H9 (cell line): Measurements from ENCODE around the gene PTEN. TPM values are rescaled to one million over a fixed set of nuclear protein-coding genes. Genes with fewer than 3 reads are reported as not detected.

Experiments used
- DNase-seq: peaks from one replicate; pipeline ENCODE4 v3.0.0-alpha.2; 2017
- H2AFZ ChIP-seq: one replicate; pipeline ENCODE4 v1.6.1; 2013; ENCODE audit warnings: mild to moderate bottlenecking, low read length, control low read depth, moderate library complexity
- H2AK5ac ChIP-seq: 2 replicates; pipeline ENCODE4 v1.6.1; 2013; ENCODE audit warnings: low read length, control low read depth, mixed read lengths; ENCODE audit not compliant: insufficient read length
- H2BK120ac ChIP-seq: one replicate; pipeline ENCODE4 v1.6.1; 2013; ENCODE audit warnings: low read depth, mild to moderate bottlenecking, low read length, control low read depth, inconsistent platforms; ENCODE audit not compliant: poor library complexity, severe bottlenecking
- H2BK12ac ChIP-seq: 2 replicates; pipeline ENCODE4 v1.6.1; 2013; ENCODE audit warnings: low read length, control low read depth, mixed read lengths, low read depth; ENCODE audit not compliant: insufficient read length
- H2BK15ac ChIP-seq: 2 replicates; pipeline ENCODE4 v1.6.1; 2013; ENCODE audit warnings: low read depth, low read length, control low read depth
- H2BK20ac ChIP-seq: one replicate; pipeline ENCODE4 v1.6.1; 2013; ENCODE audit warnings: low read depth, mild to moderate bottlenecking, low read length, control low read depth, inconsistent platforms; ENCODE audit not compliant: poor library complexity, severe bottlenecking
- H2BK5ac ChIP-seq: 2 replicates; pipeline ENCODE4 v1.6.1; 2013; ENCODE audit warnings: low read length, control low read depth, mixed read lengths; ENCODE audit not compliant: insufficient read length
- H3K14ac ChIP-seq: 2 replicates; pipeline ENCODE4 v1.6.1; 2013; ENCODE audit warnings: low read length, control low read depth; ENCODE audit not compliant: insufficient read depth
- H3K18ac ChIP-seq: 2 replicates; pipeline ENCODE4 v1.6.1; 2013; ENCODE audit warnings: low read depth, mild to moderate bottlenecking, mixed read lengths, low read length, control low read depth; ENCODE audit not compliant: insufficient read length
- H3K23ac ChIP-seq: 2 replicates; pipeline ENCODE4 v1.6.1; 2013; ENCODE audit warnings: low read length, control low read depth, mixed read lengths, low read depth; ENCODE audit not compliant: insufficient read length
- H3K23me2 ChIP-seq: 2 replicates; pipeline ENCODE4 v1.6.1; 2013; ENCODE audit warnings: low read depth, mild to moderate bottlenecking, mixed read lengths, low read length, control low read depth; ENCODE audit not compliant: insufficient read length, poor library complexity, severe bottlenecking
- H3K27ac ChIP-seq: 2 replicates; pipeline ENCODE4 v1.5.1; 2013; ENCODE audit warnings: low read length, control low read depth, mixed read lengths, low read depth; ENCODE audit not compliant: insufficient read length
- H3K27me3 ChIP-seq: 2 replicates; pipeline ENCODE4 v1.6.1; 2013; ENCODE audit warnings: low read length, control low read depth, inconsistent platforms; ENCODE audit not compliant: insufficient read depth
- H3K4ac ChIP-seq: 2 replicates; pipeline ENCODE4 v1.6.1; 2013; ENCODE audit warnings: low read depth, mild to moderate bottlenecking, control low read depth, inconsistent platforms, low read length, moderate library complexity
- H3K4me1 ChIP-seq: 2 replicates; pipeline ENCODE4 v1.6.1; 2013; ENCODE audit warnings: low read length, control low read depth, inconsistent platforms; ENCODE audit not compliant: insufficient read depth
- H3K4me2 ChIP-seq: 2 replicates; pipeline ENCODE4 v1.6.1; 2013; ENCODE audit warnings: low read length, control low read depth, mixed read lengths; ENCODE audit not compliant: insufficient read length, insufficient read depth
- H3K56ac ChIP-seq: 2 replicates; pipeline ENCODE4 v1.6.1; 2013; ENCODE audit warnings: low read depth, mild to moderate bottlenecking, mixed read lengths, low read length, control low read depth; ENCODE audit not compliant: insufficient read length
- H3K79me1 ChIP-seq: 2 replicates; pipeline ENCODE4 v1.6.1; 2013; ENCODE audit warnings: low read depth, mild to moderate bottlenecking, moderate library complexity, low read length, control low read depth, inconsistent platforms; ENCODE audit not compliant: insufficient read depth, poor library complexity, severe bottlenecking
- H3K79me2 ChIP-seq: 2 replicates; pipeline ENCODE4 v1.6.1; 2013; ENCODE audit warnings: low read length, control low read depth, inconsistent platforms; ENCODE audit not compliant: insufficient read depth
- H3K9ac ChIP-seq: 2 replicates; pipeline ENCODE4 v1.6.1; 2013; ENCODE audit warnings: low read length, control low read depth, mixed read lengths; ENCODE audit not compliant: insufficient read length; ENCODE audit errors: extremely low read depth
- H3K9me3 ChIP-seq: one replicate; pipeline ENCODE4 v1.6.1; 2013; ENCODE audit warnings: low read depth, low read length, inconsistent platforms; ENCODE audit not compliant: control insufficient read depth
- H3T11ph ChIP-seq: one replicate; pipeline ENCODE4 v1.6.1; 2013; ENCODE audit warnings: mild to moderate bottlenecking, low read length, control low read depth, inconsistent platforms
- H4K20me1 ChIP-seq: one replicate; pipeline ENCODE4 v1.6.1; 2013; ENCODE audit not compliant: control insufficient read depth, insufficient read length, insufficient read depth
- H4K5ac ChIP-seq: 2 replicates; pipeline ENCODE4 v1.6.1; 2013; ENCODE audit warnings: low read depth, mild to moderate bottlenecking, mixed read lengths, low read length, control low read depth; ENCODE audit not compliant: insufficient read length
- H4K8ac ChIP-seq: replicated peaks from 2 replicates; pipeline ENCODE4 v1.6.1; 2013; ENCODE audit warnings: low read length, control low read depth, mixed read lengths, low read depth; ENCODE audit not compliant: insufficient read length
- H4K91ac ChIP-seq: 2 replicates; pipeline ENCODE4 v1.6.1; 2013; ENCODE audit warnings: low read depth, mild to moderate bottlenecking, moderate library complexity, mixed read lengths, low read length, control low read depth; ENCODE audit not compliant: insufficient read length
- H3K27ac Mint-ChIP-seq, 3 experiments: 2 replicates in 2 of 3; 3 replicates in 1 of 3; pipeline ENCODE4 v1.8.0; 2020 to 2021; ENCODE audit warnings: mixed read lengths in 3 of 3, mild to moderate bottlenecking in 1 of 3, moderate library complexity in 1 of 3
- H3K27me3 Mint-ChIP-seq: 2 replicates; pipeline ENCODE4 v1.8.0; 2021; ENCODE audit warnings: low read depth, mild to moderate bottlenecking, moderate library complexity, mixed read lengths
- H3K36me3 Mint-ChIP-seq, 3 experiments: 2 replicates in 2 of 3; 3 replicates in 1 of 3; pipeline ENCODE4 v1.8.0; 2020 to 2021; ENCODE audit warnings: low read depth in 3 of 3, mixed read lengths in 3 of 3; ENCODE audit not compliant: insufficient read depth in 1 of 3
- H3K4me1 Mint-ChIP-seq, 2 experiments: 2 replicates each; pipeline ENCODE4 v1.8.0; 2020; ENCODE audit warnings: mixed read lengths in 2 of 2
- H3K4me3 Mint-ChIP-seq, 2 experiments: 2 replicates in 1 of 2; 3 replicates in 1 of 2; pipeline ENCODE4 v1.8.0; 2020 to 2021; ENCODE audit warnings: mild to moderate bottlenecking in 2 of 2, mixed read lengths in 2 of 2, moderate library complexity in 1 of 2
- H3K9me3 Mint-ChIP-seq, 2 experiments: 2 replicates in 1 of 2; 3 replicates in 1 of 2; pipeline ENCODE4 v1.8.0; 2020; ENCODE audit warnings: mild to moderate bottlenecking in 2 of 2, mixed read lengths in 2 of 2, moderate library complexity in 1 of 2
- WGBS: extraction: QIAGEN DNeasy Blood & Tissue Kit; methylation state at CpG from one replicate; pipeline ENCODE4 v1.1.7; 2013; ENCODE audit warnings: missing lambda C conversion rate, low lambda C conversion rate, mixed read lengths; ENCODE audit not compliant: insufficient read length; ENCODE audit errors: extremely low coverage; 5-methylcytosine and 5-hydroxymethylcytosine counted together
- total RNA-seq: library from RNA; stranded (reverse); gene quantifications from 2 replicates; pipeline ENCODE4 v1.2.1, GENCODE V29; 2021
- TF ChIP-seq, protein P1 (sequence below): fragments of 200-600 bp; sonication (generic); conservative IDR thresholded peaks from 3 replicates; pipeline ENCODE4 v1.8.0; 2021; ENCODE audit warnings: antibody characterized with exemption, mild to moderate bottlenecking

PTEN gene
- total RNA-seq, 1 experiment from 2014 or later, result 52.8 TPM

DNA sequence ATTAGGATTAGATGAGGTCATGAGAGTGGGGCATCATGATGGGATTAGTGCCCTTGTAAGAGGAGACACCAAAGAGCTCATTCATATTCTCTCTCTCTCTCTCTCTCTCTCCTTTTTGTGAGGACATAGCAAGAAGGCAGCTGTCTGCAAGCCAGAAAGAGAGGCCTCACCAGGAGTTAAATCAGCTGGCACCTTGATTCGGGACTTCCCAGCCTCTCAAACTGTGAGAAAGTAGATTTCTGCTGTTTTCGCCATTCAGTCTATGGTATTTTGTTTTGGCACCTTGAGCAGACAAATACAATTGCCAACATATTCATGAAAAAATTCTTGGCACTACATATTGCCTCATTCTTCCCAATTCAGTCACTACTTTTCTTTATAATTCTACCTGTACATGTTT is 24.8 kb upstream of the PTEN start:
- H3K27me3 Mint-ChIP-seq, result no peaks in the 10 kb centered on the region; the same call in 1 of the 2 replicates
- H3K27ac Mint-ChIP-seq, result no peak overlapping the region
- H3K4me3 Mint-ChIP-seq, result no peak overlapping the region; a peak in 1 of 5 replicates
- Histone ChIP-seq H4K91ac (no peak overlapping the region), H3K9ac (no peak overlapping the region), H3K79me1 (no peaks in the 10 kb centered on the region), H3K4me1 (no peaks in the 10 kb centered on the region), H3K4me2 (no peak overlapping the region), H4K5ac (no peak overlapping the region), H3K27ac (no peak overlapping the region), H3K23ac (no peak overlapping the region), H2BK5ac (no peak overlapping the region), H2AFZ (no peak overlapping the region), H3K9me3 (no peaks in the 10 kb centered on the region), H3K4ac (no peak overlapping the region), H2BK120ac (no peak overlapping the region), H2AK5ac (no peak overlapping the region), H3K14ac (no peak overlapping the region), H2BK20ac (no peak overlapping the region), H3T11ph (no peak overlapping the region), H4K8ac (no peak overlapping the region), H3K23me2 (no peaks in the 10 kb centered on the region), H4K20me1 (no peaks in the 10 kb centered on the region), H2BK12ac (no peak overlapping the region), H3K56ac (no peak overlapping the region), H3K79me2 (no peaks in the 10 kb centered on the region), H2BK15ac (no peak overlapping the region), H3K27me3 (no peaks in the 10 kb centered on the region), H3K18ac (no peak overlapping the region)
- TF ChIP-seq, protein P1, sequence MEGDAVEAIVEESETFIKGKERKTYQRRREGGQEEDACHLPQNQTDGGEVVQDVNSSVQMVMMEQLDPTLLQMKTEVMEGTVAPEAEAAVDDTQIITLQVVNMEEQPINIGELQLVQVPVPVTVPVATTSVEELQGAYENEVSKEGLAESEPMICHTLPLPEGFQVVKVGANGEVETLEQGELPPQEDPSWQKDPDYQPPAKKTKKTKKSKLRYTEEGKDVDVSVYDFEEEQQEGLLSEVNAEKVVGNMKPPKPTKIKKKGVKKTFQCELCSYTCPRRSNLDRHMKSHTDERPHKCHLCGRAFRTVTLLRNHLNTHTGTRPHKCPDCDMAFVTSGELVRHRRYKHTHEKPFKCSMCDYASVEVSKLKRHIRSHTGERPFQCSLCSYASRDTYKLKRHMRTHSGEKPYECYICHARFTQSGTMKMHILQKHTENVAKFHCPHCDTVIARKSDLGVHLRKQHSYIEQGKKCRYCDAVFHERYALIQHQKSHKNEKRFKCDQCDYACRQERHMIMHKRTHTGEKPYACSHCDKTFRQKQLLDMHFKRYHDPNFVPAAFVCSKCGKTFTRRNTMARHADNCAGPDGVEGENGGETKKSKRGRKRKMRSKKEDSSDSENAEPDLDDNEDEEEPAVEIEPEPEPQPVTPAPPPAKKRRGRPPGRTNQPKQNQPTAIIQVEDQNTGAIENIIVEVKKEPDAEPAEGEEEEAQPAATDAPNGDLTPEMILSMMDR, result no peak
- no CpG with 5 or more reads among the region's 2 CpGs for WGBS
- H3K36me3 Mint-ChIP-seq, result no peaks in the 10 kb centered on the region; a peak in 1 of 7 replicates
- peaks cover 3 to 6% of the 10 kb centered on the region in 2 experiments; a peak in 3 of 4 replicates for H3K4me1 Mint-ChIP-seq
- no peak for DNase-seq
- no peaks in the 10 kb centered on the region for H3K9me3 Mint-ChIP-seq
